AG04449 (cell line): Measurements from ENCODE around the gene PPP1R16B.

Experiments used
- CTCF ChIA-PET: fragments of 350-600 bp; formaldehyde crosslinking; extraction: SDS; loops from one replicate; lab custom pipeline; 2021; ENCODE audit warnings: antibody characterized with exemption; lab: Yijun Ruan, JAX
- POLR2A ChIA-PET: fragments of 400-600, 350-600 bp; formaldehyde crosslinking; extraction: SDS; loops from one replicate; lab custom pipeline; 2020; ENCODE audit warnings: antibody characterized with exemption, inconsistent platforms; lab: Yijun Ruan, JAX
- DNase-seq: peaks from one replicate; pipeline ENCODE4 v3.0.0-alpha.2; 2010; ENCODE audit warnings: low read depth, low spot score
- H3K4me3 ChIP-seq: 2 replicates; pipeline ENCODE4 v1.5.1; 2011; ENCODE audit warnings: low read depth, mild to moderate bottlenecking, control low read depth, low read length
- TF ChIP-seq, protein P1 (sequence below): IDR thresholded peaks from one replicate; pipeline ENCODE4 v1.5.1; 2011; ENCODE audit warnings: mild to moderate bottlenecking, moderate library complexity, low read length, control low read depth, inconsistent platforms; ENCODE audit not compliant: insufficient read depth; ENCODE audit errors: missing control alignments

PPP1R16B gene

DNA sequence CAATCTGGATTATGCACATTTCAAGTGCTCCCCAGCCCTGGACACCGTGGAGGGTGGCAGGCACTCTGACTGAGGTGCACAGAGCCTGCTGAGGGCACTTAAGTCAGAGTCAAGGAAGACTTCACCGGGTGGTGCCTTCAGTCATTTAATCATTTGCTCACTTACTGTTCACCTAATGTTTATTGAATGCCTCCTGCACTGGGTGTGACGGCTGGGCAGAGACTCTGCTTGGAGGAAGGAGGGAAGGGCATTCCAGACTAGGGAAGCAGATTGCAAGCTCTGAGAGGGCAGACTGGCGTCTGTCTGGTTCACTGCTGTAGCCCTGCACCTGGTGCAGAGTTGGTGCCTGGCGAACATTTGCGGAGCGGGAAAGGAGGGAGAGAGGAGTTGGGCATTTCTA is 66.5 kb downstream of the PPP1R16B start:
- POLR2A ChIA-PET, result no interaction called here
- H3K4me3 ChIP-seq, result no peak overlapping the region
- no peak for DNase-seq
- CTCF ChIA-PET, result no interaction called here
- TF ChIP-seq, protein P1, sequence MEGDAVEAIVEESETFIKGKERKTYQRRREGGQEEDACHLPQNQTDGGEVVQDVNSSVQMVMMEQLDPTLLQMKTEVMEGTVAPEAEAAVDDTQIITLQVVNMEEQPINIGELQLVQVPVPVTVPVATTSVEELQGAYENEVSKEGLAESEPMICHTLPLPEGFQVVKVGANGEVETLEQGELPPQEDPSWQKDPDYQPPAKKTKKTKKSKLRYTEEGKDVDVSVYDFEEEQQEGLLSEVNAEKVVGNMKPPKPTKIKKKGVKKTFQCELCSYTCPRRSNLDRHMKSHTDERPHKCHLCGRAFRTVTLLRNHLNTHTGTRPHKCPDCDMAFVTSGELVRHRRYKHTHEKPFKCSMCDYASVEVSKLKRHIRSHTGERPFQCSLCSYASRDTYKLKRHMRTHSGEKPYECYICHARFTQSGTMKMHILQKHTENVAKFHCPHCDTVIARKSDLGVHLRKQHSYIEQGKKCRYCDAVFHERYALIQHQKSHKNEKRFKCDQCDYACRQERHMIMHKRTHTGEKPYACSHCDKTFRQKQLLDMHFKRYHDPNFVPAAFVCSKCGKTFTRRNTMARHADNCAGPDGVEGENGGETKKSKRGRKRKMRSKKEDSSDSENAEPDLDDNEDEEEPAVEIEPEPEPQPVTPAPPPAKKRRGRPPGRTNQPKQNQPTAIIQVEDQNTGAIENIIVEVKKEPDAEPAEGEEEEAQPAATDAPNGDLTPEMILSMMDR, result no peak

DNA sequence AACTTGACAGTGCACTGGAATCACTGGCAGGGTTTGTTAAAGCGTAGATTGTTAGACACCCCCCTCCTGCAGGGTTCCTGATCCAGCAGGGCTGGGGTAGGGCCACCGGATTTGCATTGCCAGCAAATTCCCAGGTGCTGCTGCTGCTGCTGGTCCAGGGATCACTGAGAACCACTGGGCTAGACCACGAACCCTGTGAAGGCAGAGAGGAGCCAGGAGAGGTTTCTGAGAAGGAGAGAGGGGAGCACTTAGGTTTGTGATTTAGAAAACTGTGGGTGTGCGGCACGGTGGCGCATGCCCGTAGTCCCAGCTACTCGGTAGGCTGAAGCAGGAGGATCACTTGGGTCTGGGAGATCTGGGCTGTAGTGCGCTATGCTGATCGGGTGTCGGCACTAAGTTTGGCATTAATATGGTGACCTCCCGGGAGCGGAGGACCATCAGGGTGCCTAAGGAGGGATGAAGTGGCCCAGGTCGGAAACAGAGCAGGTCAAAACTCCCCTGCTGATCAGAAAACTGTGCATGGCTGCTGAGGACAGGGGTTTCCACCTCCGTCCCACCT is 67.1 kb downstream of the PPP1R16B start:
- TF ChIP-seq, protein P1, result no peak
- H3K4me3 ChIP-seq, result no peak overlapping the region
- no peak for DNase-seq
- CTCF ChIA-PET, result no interaction called here
- POLR2A ChIA-PET, result no interaction called here

DNA sequence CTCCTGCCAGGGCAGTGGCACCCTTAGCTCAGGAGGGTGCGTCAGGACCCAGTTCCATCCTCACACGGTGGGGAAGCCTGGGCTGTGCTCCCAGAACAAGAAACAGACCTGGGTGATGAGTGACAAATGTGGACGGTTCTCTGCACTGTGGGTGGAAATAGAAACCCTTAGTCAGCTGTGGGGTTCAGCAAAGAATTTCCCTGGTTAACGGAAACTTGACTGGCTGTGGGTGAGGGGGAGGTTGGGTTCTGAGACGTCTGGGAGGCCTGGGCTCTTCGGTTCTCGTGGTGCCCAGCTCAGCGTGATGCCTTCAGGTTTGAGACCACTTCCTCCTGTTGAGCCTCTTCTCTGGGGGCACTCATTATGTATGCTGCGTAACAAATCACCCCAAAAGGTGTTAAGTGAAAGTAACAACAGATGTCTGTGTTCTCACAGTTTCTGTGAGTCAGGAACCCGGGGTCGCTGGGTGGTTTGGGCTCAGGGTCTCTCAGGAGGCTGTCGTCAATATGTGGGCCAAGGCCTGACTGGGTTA is 67.6 kb downstream of the PPP1R16B start:
- ChIA-PET POLR2A (no interaction called here), CTCF (no interaction called here)
- H3K4me3 ChIP-seq, result no peak overlapping the region
- TF ChIP-seq, protein P1, result no peak
- DNase-seq, result no peak

DNA sequence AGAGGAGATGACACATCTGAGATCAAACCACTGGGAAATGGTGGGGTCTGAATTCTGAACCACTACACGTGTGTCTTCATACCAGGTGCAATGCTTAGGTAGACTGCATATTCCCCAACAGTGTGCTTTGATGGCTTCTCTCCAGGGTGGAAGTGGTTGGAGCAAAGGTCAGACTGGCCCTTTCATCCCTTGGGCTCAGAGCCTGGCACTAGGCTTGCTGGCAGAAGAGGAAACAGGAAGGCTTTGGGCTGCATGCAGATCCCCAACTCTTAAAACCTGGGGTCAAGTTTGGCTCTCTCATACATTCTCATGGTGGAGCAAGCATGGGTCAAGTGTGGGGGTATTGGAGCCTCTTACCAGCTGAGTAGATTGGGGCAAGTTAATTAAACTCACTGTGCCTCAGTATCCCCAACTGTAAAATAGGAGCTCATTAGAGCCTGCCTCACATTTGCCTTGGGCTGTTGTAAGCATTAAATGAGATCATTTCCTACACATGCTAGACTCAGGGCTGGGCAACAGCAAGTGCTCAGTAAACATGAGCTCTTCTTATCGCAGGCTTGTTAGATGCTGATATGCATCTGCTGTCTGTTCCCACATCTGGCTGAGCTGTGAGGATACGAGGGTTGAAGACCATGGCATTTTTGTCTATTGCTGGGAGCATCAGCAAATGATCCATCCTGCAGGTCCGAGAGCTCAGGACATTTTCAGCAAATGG is 69.1 kb downstream of the PPP1R16B start:
- TF ChIP-seq, protein P1, result no peak
- H3K4me3 ChIP-seq, result no peak overlapping the region
- no peak for DNase-seq
- CTCF ChIA-PET, result interaction anchor here (0.8 kb wide), 1 partner anchor 19 kb away, joined by 3 read pairs; no protein-coding TSS in a partner anchor
- POLR2A ChIA-PET, result no interaction called here

DNA sequence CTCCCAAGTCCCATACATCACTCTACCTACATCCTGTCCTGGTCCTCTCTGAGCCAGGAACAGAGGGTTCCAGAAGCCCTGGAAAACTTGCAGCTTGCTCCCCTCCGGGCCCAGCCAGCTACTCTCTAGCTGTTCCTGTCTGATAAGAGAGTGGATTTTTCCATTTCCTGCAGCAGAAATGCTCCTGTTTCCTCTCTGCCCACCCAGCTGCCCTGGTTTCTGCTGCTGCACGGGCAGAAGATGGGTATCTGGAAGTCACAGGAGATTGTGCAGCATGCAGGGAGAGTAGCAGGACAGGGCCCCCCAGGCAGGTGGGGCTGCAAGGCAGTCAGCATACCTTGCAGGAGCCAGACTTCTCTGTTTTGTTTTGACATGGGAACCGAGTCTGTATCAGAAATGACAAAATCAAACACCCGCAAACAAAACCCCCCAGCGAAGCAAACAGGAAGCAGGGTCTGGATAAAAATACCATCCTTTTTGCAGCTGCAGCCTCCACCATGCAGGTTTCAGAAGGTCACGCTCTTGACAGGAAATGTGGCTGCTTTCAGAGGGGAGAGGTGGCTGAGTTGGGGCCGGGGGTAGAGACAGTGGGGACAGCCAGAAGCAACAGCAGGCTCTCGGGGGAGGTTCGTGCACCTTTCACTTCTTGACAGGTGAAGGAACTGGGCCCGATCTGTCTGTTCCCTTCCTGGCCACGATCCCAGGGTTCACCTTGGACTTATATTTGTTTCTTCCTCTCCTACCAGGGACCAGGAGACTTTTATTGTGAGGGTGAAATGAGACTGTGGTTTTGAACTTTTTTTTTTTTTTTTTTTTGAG is 69.9 kb downstream of the PPP1R16B start:
- ChIA-PET POLR2A (no interaction called here), CTCF (interaction anchor here (0.8 kb wide), 1 partner anchor 18 kb away, joined by 3 read pairs; no protein-coding TSS in a partner anchor)
- TF ChIP-seq, protein P1, result no peak
- H3K4me3 ChIP-seq, result no peak overlapping the region
- no peak for DNase-seq
